Adipose tissue (tissue), 3 donors: ENCODE measurements around the gene FCSK. TPM values are rescaled to one million over a fixed set of nuclear protein-coding genes. Genes with fewer than 3 reads are reported as not detected.

Source experiments
- H3K27ac ChIP-seq: one replicate; pipeline ENCODE4 v1.5.1; 2013; ENCODE audit warnings: low read depth, low read length
- WGBS, 3 donors: extraction: QIAGEN DNeasy Blood & Tissue Kit; methylation state at CpG; one replicate each; pipeline ENCODE4 v1.1.7; 2013; 5-methylcytosine and 5-hydroxymethylcytosine counted together
- polyA plus RNA-seq, 3 donors: library from polyadenylated mRNA; stranded (reverse); fragments of 200-250 nt; gene quantifications; one replicate each; pipeline ENCODE4 v1.2.3, GENCODE V29; 2013
- donor health status: healthy with polysubstance abuse.
- donor health status: Bipolar disorder and iron deficiency.
- donor health status: healthy.

Gene FCSK
- polyA plus RNA-seq, 3 donors = 5.4 to 10.3 (median 8.2) TPM

DNA sequence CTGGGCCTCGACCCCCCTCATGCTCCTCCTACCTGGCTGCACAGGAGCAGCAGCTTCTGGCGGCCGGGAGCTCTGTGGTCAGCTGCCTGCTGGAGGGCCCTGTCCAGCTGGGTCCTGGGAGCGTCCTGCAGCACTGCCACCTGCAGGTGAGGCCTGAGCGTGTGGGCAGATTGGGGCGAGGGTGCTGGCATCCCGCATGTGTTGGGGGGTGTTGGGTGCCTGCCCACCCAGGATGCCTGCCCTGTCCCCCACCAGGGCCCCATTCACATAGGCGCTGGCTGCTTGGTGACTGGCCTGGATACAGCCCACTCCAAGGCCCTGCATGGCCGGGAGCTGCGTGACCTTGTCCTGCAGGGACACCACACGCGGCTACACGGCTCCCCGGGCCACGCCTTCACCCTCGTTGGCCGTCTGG is 16.5 kb downstream of the FCSK start:
- H3K27ac ChIP-seq = no peak overlapping the region
- WGBS, 3 donors = 73 to 83% (median 76%) methylated on average over 15 to 17 of the region's 17 CpGs

DNA sequence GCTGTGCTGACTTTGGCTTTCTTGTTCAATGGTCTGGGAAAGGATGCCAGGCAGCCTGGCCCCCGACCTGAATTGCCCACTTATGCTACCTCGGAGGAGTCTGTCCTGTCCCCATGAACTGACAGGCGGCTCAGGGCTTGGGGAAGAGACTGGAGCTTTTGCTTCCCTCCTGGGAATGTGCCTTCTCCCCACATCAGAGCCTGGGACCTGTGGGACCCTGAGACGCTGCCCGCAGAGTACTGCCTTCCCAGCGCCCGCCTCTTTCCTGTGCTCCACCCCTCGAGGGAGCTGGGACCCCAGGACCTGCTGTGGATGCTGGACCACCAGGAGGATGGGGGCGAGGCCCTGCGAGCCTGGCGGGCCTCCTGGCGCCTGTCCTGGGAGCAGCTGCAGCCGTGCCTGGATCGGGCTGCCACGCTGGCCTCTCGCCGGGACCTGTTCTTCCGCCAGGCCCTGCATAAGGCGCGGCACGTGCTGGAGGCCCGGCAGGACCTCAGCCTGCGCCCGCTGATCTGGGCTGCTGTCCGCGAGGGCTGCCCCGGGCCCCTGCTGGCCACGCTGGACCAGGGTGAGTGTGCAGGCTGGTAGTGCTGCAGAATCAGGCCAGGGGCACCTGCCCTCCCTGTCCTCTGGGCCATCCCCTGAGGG is 18.5 kb downstream of the FCSK start:
- WGBS, 3 donors = 89 to 90% (median 90%) methylated on average over 26 to 28 of the region's 28 CpGs

DNA sequence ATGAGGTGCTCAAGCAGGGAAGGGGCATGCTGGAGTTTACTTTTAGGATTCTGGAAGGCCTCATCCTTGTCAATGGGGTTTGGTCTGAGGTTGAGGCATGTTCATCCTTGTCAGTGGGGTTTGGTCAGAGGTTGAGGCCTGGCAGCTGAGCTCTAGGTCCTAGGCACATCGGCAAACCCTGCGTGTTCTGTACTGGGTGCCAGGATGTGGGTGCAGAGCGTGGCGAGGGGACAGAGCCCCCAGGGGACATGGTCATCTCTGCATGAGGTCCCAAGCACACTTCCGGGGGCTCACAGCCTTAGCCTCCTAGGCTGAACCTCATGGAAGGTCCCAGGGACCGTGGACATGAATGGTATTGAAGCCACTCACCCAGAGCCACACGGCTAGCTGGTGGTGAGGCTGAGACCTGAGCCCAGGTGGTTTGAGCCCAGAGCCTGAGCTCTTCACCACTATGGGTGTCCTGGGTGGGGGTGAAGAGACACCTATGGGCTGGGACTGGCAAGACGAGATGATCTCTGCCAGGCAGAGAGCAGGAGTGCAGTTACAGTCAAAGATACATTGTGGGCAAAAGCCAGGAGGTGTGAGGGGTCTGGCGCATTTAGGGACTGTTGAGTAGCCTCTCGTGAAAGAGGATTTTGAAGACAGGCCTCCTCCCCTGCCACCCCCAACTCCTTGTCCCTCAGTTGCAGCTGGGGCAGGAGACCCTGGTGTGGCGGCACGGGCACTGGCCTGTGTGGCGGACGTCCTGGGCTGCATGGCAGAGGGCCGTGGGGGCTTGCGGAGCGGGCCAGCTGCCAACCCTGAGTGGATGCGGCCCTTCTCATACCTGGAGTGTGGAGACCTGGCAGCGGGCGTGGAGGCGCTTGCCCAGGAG is 19.3 kb downstream of the FCSK start:
- H3K27ac ChIP-seq = no peak overlapping the region
- 93 to 96% (median 94%) methylated on average over 21 of the region's 21 CpGs for WGBS, 3 donors

More for the DNA sequence above, 18.5 kb downstream of the FCSK start:
- no peak overlapping the region for H3K27ac ChIP-seq

DNA sequence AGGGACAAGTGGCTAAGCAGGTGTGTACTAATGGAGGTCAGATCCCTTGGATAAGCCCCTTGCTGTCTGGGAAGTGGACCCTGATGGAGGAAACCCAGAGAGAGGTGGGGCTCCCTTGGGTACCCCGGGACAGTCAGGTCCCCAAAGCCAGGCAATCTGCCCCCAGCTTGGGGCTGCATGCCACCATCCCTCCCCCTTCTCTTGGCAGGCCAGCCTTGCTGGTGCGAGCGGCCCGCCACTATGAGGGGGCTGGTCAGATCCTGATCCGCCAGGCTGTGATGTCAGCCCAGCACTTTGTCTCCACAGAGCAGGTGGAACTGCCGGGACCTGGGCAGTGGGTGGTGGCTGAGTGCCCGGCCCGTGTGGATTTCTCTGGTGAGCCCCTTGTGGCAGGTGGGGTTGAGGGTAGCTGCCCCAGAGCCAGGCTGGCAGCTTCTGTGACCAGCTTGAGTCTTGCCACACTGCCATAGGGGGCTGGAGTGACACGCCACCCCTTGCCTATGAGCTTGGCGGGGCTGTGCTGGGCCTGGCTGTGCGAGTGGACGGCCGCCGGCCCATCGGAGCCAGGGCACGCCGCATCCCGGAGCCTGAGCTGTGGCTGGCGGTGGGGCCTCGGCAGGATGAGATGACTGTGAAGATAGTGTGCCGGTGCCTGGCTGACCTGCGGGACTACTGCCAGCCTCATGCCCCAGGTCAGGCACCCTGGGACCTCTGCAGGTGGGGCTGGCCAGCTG is 20.1 kb downstream of the FCSK start:
- 95% methylated on average over 20 to 22 of the region's 22 CpGs for WGBS, 3 donors

DNA sequence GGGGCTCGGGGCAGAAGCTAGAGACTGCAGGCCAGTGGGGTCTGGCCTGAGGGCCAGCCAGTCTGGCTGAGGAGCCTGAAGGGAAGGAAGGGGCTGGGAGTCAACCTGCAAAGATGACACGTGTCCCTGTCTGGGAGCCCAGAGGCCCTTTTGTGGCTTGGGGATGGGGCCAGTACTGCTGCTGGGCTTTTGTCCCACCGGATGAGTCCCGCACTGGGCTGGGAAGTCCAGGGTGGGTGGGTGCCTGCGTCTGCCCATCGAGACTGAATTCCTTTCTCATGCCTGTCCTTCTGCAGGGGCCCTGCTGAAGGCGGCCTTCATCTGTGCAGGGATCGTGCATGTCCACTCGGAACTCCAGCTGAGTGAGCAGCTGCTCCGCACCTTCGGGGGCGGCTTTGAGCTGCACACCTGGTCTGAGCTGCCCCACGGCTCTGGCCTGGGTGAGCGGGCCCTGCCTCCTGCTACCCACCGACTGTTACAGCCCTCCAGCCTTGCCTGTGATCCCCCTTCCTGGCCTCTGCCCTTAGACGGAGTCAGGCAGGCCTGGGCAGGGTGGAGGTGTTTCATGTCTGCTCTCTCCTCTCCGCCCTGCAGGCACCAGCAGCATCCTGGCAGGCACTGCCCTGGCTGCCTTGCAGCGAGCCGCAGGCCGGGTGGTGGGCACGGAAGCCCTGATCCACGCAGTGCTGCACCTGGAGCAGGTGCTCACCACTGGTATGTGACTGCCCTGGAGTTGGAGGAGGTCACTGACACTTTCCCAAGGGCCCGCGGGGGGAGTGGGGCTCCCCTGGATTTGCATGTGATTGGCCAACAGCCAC is 20.9 kb downstream of the FCSK start:
- 89 to 94% (median 91%) methylated on average over 24 of the region's 24 CpGs for WGBS, 3 donors
- no peak overlapping the region for H3K27ac ChIP-seq

More for the DNA sequence above, 20.1 kb downstream of the FCSK start:
- no peak overlapping the region for H3K27ac ChIP-seq

DNA sequence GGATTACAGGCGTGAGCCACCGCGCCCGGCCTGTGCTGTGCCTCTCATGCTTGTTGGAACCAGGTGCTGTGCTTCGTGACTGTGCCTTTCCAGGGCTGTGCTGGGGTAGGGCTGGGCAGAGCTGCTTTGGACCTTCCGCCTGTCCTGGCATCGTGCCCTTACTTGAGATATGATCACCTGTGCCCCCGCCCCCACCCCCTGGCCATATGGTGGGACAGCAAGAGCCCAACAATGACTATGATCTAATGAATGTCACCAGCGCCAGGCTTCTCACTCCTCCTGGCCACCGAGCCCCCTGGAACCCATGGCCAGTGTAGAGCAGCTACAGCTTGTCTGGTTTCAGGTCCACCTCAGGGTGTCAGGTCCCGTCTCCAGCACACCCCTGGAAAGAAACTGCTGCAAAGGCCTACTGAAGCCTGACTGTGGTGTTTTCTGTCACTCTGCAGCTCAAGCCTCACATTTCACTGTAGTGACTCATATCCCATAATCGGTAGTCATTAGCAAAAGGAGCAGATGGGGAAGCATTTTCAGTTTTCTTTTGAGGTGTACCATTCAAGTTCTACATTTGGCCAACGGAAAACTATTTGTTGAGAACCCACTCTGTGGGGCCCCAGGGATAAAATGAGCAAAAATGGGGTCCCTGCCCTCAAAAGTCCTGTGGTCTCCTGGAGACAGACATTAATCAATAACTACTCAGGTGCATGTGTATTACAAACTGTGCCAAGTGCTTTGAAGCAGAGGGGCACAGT is 22.1 kb downstream of the FCSK start:
- H3K27ac ChIP-seq = no peak overlapping the region
- 84 to 88% (median 87%) methylated on average over 9 to 13 of the region's 13 CpGs for WGBS, 3 donors

DNA sequence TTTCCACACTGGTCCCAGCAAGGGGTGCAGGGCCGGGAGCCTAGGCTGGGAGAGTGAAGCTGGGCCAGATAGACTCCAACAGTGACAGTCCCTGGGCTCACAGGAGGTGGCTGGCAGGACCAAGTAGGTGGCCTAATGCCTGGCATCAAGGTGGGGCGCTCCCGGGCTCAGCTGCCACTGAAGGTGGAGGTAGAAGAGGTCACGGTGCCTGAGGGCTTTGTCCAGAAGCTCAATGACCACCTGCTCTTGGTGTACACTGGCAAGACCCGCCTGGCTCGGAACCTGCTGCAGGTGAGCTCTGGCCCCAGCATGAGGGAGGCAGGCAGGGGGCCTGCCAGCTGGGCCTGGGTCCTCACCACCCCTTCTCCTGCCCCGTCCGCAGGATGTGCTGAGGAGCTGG is 23.8 kb downstream of the FCSK start:
- WGBS, 3 donors = 87 to 98% (median 90%) methylated on average over 8 of the region's 8 CpGs
- no peak overlapping the region for H3K27ac ChIP-seq

DNA sequence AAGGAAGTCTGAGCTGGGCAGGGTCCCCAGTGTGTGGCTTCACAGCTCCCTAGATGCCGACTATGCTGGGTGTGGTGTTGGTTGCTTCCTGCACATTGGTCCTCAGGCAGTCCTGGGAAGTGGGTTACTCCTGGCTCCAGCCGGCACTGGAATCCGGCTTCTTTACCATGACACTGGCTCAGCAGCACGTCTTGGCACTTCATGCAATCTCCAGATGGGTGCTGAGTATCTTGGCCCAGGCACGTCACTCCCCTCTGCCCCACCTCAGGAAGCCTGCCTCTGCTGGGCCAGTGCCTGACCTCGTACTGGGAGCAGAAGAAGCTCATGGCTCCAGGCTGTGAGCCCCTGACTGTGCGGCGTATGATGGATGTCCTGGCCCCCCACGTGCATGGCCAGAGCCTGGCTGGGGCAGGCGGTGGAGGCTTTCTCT is 24.5 kb downstream of the FCSK start:
- H3K27ac ChIP-seq = no peak overlapping the region
- 41 to 67% (median 51%) methylated on average over 10 of the region's 10 CpGs for WGBS, 3 donors

DNA sequence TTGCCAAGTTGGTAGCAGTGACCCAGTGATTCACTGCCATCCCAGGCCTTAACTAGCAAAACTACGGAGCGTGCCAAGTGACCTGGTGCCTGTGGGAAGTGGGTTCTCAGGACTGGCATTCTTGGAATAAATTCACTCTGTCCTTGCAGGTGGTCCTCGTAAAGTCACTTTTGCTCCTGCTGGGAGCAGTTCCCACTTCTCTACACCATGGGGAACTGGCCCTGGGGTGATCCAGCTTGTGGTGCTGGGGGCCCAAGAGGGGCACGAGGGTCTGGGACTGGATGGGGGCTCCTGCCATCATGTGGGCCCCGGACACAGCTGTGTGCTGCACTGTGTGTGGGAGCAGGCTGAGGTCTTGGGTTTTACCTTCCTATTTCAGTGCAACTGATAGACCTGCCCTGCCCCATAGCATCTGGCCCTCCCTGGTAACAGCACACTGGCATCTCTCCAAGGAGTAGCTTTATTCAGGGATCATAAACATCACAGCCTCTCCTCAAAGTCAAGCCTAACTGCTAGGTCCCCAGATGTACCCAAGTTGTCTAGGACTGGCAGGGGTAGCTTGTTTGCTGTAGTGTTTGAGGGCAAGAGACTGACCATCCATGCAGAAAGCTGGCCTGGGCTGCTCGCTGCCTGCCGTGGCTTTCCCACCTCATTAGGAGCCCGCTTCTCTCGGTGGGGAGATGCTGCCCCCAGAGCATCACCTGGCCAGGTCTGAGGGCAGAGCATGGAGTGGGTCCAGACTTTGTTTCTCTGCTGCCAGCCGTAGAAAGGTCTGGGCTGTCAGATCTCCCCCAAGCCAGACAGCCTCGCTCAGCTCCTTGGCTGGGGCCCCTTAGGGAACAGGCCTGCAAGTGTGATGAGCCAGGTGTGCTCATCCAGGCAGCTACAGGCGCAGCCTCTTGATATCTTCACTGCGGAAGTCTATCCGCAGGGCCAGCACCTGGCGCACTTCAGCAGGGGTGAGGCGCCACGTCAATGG is 26.0 kb downstream of the FCSK start:
- no peak overlapping the region for H3K27ac ChIP-seq
- 87 to 93% (median 92%) methylated on average over 17 of the region's 17 CpGs for WGBS, 3 donors

DNA sequence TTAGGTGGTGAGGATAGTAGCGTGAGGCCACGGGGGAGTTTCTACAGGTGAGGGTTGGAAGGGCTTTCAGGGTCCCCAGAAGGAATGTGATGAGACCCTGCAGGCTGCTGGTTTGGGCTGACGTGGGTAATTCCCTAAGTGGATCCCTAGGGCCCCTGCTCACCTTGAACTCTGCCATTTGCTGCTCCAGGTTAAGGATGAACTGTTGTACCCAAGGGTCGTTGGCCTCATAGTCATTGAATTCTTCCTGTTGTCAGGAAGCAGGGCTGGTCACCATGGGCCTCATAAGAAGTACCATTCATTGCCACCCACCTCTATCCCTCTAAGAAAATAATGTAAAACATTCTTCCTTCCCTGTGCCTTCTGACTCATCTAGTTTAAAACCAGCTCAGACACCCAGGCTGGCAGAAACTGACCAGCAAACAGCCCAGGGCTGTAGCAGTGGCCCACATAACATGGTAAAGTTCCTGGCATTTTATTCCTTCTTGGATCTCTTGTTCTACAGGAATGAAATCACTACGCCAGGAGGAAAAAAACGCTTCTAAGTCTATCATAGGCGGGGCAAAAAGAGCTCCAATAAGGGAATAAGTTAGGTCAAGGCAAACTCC is 27.6 kb downstream of the FCSK start:
- no peak overlapping the region for H3K27ac ChIP-seq
- 91 to 92% (median 91%) methylated on average over 7 of the region's 7 CpGs for WGBS, 3 donors

DNA sequence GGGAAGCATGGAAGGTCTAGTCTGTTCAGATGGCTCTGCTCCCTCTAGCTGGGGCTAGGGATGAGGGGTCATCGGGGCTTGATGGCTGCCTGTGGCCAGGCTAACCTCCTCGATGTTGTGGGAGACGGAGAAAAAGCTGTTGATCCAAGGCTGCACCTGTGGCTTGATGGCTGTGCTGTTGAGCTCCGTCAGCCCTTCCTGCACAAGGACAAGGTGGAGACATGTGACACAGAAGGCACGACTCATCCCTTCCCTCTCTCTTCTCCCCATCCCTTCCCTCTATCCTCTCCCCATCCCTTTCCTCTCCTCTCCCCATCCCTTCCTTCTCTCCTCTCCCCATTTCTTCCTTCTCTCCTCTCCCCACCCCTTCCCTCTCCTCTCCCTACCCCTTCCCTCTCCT is 28.2 kb downstream of the FCSK start:
- no peak overlapping the region for H3K27ac ChIP-seq
- WGBS, 3 donors = 85 to 89% (median 88%) methylated on average over 5 of the region's 5 CpGs

DNA sequence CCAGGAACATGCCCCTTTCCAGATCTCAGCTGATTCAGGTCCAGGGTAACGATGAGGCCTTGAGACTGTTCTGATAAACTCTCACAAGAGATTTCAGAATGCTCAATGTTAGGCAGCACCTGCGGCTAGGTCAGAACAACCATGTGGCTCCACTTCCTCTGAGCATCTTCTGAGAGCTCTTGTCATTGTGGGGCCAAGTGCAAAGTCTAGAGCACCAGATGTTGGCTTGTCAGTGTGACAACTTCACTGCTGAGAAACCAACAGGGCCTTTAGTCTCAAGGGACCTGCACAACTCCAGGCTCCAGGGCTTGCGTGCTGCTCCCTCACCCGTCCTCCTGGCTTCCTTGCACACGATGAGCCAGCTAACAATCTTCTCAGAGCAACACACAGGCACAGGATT is 29.0 kb downstream of the FCSK start:
- 78 to 94% (median 90%) methylated on average over 5 of the region's 5 CpGs for WGBS, 3 donors
- no peak overlapping the region for H3K27ac ChIP-seq

DNA sequence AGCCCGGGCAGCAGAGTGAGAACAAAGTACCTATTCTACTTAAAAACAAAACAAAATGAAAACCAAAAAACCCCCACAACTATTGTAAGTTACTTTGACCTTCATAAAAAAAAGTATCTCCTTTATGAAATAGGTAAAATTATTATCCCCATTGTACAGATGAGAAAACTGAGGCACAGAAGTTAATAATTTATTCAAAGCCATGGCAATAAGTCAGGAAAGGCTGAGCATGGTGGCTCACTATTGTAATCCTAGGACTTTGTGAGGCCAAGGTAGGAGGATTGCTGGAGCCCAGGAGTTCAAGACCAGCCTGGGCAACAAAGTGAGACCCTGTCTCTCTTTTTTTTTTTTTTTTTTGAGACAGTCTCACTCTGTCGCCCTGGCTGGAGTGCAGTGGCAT is 30.5 kb downstream of the FCSK start:
- 95 to 98% (median 96%) methylated on average over 2 of the region's 2 CpGs for WGBS, 3 donors

DNA sequence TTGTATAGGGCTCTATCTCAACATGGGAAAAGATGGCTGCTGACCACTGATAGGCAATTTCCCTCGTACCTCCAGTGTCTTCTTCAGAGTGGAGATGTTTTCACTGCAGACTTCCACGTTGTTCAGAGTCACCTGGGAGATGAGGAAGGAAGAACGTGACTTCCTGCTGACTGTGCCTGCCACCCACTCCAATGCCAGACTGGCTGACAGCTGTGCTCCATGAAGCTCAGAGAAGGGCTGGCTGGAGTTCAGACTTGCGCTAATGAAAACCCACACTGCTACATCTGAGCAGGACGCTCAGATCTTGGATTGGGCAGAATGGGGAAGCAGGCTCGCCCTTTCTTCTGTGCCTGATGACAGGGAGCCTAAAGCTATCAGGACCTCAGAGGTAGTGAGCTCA is 35.9 kb downstream of the FCSK start:
- no peak overlapping the region for H3K27ac ChIP-seq
- WGBS, 3 donors = 48 to 82% (median 55%) methylated on average over 6 of the region's 6 CpGs

More for the DNA sequence above, 30.5 kb downstream of the FCSK start:
- no peak overlapping the region for H3K27ac ChIP-seq

DNA sequence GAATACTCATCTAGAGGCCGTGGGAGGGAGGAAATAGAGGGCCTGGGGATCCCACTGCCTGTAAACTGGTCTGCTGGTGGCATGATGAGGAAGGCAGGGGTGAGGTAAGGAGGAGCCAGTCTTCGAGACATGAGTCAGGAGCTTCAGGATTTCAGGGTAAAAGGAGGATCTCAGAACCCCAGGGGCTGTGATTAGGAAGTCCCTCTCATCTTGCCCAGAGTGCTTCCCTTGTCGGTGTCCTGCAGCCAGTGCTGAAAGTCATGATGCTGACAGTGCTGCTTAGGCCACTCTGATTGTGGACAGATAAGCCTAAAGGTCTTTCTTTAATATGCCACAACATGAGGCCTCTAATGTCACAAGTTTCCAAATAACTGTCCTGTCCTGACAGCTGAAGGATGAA is 39.4 kb downstream of the FCSK start:
- 87 to 93% (median 88%) methylated on average over 3 of the region's 3 CpGs for WGBS, 3 donors
- H3K27ac ChIP-seq = no peak overlapping the region

DNA sequence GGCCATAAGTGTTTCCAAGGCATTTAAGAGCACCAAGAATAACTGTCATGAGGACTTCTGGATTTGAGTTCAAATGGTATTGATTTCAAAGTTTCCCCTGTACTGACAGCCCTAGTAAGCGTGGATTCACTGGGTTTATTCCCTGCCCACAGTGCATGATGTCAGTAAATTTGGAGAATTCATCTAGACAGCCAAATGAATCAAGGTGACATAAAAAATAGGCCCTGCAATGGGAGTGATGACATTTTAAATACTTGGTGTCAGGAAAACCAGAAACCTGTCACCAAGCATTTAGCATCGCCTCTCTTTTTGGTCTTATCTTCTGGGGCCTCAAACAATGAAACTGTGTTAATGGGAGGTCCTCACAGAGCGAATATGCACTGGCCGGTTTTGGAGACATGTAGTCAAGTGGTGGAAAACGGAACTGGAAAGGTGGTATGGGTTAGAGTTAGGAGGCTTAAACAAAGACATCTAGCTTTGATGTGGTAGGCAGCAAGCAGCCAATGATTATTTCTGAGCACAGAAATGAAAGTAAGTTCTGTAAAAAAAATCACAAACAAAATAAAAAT is 39.9 kb downstream of the FCSK start:
- no peak overlapping the region for H3K27ac ChIP-seq
- WGBS, 3 donors = 73 to 78% (median 74%) methylated on average over 5 of the region's 5 CpGs
